Measurements from ENCODE around the gene LRFN5.
"Not testable (repeated sequence)": the region's sequence is repeated elsewhere in the genome, so short reads cannot be mapped to it uniquely, and the experiment has no call there.

LRFN5 gene

DNA sequence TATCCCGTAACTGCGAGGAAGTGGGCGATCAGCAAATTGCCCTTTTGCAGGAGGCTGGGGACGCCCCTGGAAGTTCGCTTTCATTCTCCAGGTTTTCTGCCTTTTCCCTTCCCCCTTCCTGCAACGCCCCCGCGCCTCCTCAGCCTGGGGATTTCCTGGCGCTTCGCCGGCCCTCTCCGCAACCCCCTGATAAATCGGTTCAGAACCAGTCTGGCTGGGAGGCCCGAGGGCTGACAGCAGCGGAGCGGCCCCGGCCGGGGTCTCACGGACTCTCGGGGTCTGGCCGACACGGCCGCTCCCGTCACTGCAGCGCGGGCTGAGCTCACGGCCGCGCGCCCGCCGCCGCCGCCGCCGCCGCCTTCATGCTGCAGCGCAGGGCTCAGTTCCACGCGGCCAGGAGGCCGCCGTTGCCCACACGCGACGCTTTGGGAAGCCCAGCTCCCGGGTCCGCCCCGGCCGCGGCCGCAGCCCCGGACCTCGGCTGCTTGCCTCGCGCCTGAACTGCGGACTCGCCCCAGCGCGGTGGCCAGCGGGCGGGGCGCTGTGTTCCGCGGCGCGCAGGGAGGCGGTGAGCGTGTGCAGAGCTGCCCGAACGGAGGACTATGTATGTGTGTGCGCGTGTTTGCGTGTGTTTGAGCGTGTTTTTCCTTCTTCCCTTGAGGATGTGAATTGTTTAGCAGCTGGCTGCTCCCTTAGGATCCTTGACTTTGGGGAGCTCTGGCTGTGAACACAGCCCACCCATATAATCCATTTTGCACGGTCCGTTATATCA, at the start of gene LRFN5:
TSS of gene LRFN5 (plus strand) at position 345 of the 772 bp plus-strand sequence.
- no peak for DNase-seq

DNA sequence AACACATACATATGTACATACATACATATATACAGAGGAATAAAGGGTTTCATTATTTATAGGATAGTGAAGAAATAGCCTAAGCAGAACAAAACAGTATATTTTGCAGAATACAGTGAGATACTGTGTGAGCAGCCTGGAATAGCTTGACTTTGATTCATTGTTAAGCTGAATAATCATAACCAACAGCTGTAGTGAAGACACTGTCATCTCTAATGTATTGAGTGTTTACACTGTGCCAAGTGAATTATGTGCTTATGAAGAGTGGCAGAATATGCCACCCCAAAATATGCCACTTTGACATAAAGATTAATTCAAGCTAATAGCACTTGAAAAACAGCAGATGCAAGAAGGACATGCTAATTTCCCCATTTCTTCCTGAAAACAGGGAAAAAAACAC, 48.2 kb upstream of the LRFN5 start:
- DNase-seq: no peak

DNA sequence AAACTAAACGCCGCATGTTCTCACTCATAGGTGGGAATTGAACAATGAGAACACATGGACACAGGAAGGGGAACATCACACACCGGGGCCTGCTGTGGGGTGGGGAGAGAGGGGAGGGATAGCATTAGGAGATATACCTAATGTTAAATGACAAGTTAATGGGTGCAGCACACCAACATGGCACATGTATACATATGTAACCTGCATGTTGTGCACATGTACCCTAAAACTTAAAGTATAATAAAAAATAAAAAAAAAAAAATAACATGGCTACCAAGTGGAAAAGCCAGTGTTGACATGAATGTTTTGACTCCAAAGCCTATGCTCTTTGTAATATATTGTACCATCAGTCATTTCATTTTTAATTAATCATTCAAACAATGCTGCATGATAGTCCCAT, 39.8 kb upstream of the LRFN5 start:
- DNase-seq: not testable (repeated sequence)

DNA sequence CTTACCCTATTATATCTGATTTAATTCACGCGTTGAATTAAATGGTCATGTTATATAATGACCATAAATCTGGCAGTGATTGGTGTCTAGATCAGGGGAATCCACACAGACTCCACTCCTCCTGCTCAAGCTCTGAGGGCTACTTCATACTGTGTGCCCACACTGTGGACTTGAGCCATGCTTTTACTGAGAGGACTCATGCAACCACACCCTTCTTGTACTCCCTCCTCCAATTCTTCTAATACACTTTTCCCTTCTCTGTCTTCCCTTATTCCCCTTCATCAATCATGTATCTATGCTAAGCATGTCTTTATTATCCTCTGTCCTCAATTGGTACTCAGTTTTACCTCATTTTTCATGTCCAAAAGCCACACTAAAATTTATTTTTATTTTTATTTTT, 37.7 kb upstream of the LRFN5 start:
- DNase-seq: no peak

DNA sequence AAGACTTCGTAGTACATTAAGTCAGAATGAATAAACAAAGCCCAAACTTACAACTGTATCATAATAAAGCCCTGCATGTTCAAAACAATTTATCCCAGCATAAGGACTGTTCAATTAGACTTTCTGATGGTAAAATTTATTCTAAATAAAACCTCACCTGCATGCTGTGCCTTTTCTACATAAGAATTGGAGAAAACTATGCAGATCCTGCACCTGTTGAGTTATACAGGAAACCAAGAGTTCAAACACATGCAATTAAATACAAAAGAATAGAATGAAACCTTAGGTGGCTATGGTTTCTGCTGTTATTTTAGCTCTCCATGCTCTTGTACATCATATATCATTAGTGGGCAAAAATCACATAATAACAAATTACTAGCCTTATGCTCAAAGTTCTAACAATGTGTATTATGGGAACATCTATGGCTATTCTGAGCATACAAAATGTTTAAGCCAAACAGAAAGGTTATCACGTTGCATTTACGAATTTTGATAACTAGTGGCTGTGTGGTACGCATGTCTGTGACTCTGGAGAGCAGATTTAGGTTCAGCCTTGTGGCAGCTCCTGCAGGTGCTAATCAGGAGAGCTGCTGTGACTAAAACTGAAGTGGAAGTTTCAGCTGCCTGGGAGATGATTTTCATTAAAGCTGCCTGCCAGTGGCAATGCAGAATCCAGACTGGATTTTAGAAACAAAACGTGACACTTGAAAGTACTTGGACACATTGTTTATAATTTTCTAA, 36.1 kb upstream of the LRFN5 start:
- DNase-seq: no peak

DNA sequence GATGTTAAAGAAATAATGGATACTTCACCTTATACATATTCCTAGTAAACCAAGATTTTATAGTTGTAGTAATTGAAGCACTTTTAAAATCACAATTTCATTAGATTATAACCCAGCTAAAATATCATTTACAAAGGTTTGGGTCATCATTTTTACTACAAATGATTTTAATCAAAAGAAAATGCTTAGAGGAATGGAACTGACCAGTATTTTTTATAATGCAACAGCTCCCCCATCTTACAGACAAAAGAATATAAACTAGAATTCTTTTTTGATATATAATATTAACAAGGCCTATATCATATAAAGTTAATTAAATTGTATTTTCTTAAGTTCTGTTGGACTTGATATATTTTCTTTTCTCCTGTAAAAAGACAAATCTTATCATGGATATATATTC, 20.4 kb upstream of the LRFN5 start:
- DNase-seq: no peak

DNA sequence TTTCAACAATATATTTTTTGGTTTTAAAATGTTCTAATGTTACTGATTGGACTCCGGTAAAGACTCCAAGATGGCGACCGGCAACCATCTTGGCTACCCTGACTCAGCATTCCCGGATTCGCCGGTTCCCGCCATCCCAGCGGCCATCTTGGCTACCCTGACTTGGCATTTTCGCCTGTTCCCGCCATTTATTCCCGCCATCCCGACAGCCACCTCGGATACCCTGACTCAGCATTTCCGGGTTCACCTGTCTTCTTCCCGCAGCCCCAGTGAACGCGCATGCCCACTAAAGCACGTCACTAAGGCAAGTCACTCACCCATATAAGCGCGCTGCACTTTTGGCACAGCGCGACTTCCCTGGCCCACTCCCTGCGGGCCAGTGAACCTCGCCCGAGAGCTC, 9.0 kb upstream of the LRFN5 start:
- DNase-seq: no peak

DNA sequence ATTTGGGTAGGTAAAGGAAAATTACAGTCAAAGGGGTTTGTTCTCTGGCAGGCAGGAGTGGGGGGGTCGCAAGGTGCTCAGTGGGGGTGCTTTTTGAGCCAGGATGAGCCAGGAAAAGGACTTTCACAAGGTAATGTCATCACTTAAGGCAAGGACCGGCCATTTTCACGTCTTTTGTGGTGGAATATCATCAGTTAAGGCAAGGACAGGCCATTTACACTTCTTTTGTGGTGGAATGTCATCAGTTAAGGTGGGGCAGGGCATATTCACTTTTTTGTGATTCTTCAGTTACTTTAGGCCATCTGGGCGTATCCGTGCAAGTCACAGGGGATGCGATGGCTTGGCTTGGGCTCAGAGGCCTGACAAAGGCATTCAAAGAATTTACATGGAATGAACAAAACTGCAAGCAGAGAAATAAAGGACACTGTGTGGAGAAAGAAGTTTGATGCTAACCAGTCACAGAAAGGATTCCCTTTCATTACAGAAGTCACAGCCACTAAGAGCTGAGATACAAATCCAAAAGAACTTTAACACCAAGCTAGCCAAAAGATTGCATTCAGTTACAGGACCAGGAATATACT, 6.8 kb upstream of the LRFN5 start:
- not testable (repeated sequence) for DNase-seq

DNA sequence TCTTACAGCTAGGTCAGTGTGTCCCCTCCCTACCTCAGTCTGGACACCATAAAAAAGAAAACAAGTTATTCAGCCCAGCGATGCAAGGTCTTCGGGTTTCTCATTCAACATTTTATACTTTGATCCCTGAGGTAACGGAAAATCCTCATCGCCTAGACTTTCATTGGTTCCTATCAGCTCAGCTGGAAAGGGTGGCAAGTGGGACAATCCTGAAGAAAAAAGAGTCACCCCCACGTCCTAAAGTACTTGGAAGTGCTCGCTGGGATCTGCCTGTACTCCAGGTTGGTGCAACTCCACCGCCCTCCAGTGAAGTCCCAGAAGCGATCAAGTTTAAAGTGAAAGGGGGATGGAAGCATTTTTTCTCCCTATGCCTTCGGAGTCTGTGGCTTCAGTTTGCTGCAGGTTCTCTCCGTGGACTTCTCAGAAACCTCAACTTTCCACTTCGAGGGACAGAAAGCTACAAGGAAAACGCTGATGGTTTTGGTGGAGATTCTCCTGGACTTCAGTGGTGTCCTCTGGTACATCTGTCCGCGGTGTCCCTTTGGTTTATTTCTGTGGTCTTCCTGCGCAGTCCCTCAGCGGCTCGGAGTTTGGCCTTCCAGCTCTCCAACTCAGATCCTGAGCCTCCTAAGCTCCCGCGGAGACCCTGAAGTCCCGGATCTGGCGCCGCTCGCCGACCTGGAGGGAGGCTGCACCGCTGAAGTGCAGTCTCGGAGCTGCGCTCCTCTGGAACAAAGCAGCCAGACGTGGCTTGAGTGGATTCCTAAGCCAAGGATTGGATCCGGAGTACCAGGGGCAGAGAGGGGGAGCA, 1.8 kb upstream of the LRFN5 start:
- no peak for DNase-seq

DNA sequence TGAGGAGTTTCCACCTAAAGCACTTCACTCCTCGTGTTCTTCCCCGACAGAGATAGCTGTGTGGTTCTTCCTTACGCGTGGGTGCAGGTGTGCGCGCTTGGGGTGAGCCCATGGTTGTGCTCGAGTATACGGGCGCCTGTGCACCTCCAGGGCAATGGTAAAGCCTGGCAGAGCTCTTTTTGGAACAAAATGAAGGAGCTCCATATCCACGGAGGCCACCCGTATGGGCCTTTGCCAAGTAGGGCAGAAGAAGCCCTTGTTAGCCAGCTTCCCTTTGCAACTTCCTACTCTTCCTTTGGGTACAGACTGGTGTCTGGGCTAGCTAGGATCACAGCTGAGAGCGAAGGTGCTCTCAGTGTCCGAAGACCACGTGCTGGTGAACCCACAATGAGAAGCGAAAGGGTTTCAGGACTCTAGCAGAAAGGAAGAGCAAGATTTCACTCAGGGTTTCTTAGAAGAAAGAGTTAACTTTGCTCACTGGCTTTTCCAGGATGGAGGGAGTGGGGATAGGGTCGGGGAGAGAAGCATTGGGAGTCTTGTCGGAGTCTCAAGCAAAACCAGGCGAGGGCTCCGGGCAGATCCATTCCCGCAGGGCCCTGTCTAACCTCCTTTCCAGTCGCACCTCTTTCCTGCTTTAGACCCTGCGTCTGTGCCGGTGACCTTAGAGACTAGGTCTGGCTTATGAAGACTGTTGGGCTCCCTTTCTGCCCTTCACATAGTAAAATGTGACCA, 960 bp upstream of the LRFN5 start:
- DNase-seq: no peak

DNA sequence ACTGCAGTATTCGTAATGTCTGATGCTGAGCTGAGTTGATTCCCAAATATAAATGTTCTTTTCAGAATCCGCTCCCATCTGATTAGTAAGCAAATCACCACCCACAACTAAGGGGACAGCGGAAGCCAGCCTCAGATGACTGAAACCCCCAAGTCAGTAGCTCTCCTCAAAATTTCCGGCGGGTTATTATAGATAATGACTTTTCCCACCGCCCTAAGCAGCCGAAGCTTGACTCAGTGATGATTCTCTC, 469 bp upstream of the LRFN5 start:
- no peak for DNase-seq

DNA sequence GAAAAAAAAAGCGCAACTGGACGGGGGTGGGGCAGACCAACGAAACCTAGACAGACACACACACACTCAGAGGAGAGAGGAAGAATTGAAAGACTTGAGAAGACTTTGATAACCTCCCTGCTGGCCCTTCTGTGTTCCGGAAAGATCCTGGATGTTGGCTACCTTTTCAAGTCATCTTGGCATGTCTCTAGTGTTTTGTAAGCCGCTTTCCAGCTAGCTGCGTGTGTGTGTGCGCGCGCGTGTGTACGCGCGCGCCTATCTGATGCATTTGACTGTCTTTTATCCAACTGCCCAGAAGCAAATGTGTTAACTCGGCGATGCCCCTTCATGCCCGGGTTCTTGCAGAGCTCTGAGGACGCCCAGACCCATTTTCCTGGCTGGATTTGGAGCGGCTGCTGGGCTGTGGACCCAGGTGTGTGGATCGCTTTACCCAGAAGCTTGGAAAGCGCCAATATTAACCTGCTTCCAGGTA, 664 bp downstream of the LRFN5 start:
- no peak for DNase-seq

DNA sequence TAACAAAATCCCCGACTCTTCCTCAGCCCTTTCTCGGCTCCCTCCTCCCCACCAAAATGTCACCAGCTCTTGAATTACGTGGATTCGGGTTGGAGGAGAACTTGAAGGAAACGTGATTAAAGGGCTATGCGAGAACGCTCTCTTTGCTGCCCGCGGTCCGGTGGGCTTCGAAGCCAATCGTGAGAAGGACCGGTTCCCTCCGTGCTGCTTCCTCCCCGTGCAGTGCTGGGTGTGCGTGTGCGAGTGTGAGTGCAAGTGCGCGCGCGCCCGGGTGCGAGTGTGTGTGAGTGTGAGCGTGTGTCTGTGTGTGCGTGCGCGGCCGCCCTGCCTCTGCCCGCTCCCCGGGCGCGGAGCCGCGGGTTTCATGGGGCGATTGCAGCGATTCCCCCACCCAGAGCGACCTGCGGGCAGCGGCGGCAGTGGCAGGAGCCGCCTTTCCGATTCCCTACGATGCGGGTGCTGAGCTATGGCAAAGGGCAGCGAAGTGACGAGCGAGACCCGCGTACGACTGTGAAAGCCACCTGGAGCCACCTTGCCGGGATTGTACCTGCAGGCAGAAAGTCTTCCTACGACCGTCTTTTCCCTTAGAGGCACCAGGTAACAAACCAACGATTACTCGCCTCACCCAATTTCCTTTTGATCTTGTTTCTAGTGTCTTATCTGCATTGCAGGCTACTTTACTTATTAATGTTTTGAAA, 1.4 kb downstream of the LRFN5 start:
- no peak for DNase-seq

DNA sequence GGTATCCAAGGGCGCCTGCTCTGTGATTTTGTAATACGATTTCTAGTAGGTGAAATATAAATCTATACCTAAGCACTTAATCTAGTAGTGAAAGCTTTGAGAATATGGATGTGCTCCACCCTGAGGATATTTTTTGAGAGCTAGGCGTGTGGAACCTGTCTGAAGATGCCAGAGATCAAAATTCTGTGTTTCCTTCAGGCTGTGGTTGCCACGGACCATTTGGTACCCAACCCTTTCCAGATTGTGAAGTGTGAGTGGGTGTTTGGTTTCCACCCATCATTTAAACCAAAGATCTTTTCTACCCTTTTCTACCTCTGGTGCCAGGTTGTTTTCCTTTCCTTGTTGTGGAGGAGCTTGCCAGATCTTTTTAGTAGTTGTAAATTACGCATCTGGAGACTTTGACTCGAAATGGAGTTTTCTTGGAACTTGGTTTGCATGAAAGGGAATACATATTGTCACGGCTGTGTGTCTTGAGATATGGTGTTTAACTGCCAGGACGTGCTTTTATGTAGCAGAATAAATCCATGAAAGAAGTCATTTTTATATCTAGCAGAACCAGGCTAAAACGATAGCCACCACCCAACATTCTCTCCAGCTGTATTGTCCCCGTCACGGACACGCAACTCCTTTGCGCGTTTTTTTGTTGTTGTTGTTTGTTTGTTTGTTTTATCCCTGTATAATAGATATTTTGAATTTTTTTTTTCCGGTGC, 2.2 kb downstream of the LRFN5 start:
- DNase-seq: no peak

DNA sequence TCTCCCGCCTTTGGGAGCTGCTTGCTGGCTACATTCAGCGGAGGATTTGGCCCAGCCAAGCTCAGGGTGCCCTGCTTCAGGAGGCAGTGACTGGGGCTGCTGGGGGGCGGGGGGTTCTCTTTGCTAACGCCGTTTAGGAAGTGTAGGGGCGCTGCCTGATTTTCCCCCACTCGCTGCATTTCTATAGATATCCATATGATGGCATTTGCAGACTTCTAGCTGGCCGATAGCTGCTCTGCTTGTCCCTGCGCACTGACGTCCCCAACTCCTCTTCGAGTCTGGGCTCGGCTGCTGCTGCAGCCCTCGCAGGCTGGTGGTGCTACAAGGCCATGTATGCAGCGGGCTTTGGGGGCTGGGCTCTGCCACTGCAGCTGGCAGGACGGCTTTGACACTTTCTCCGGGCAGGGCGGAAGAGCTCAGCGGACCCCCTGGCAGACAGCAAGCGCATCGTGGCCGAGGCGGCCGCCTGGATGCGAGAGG, 3.1 kb downstream of the LRFN5 start:
- DNase-seq: no peak

DNA sequence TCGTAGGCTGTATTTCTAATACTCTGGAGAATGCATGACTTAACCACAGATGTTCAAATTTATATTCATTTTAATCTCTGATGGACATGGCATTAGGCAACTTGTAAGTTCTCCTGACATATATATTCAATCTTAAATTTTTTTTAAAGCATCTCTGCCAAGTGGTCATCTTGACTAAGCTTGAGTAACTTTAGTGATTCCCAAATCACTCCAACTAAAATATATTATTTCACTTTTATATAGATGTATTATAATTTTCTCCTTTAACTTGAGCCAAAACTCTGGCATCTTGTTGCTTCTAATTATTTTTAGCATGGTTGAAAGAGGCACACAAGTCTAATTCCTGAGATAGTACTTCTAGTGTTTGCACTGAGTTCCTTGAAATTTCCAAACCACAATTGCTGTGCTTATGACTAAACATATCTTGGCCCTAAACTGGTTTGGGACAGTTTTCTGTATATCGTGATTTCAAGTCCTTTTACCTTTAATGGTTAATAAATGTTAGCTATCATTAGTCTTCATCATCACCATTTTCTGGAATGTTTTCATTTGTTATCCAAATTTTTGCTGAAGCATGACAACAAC, 8.4 kb downstream of the LRFN5 start:
- DNase-seq: no peak

DNA sequence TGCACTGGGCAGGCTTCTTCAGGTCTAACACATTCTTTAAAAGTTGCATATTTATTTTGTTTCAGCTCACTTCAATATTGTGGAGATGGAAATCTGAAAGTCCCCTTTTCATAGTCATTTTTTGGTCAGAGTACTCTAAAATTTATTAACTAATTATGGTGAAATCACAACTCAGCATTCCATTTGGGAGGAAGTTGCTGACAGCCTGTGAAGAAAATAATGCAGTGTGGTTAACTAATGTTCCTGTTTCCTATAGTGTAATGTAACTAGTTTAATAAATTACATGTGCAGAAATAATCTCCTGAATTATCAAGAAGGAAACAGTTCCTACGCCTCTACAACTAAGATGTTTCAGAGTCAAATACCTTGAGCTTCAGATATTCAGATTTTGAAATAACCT, 17.1 kb downstream of the LRFN5 start:
- no peak for DNase-seq

DNA sequence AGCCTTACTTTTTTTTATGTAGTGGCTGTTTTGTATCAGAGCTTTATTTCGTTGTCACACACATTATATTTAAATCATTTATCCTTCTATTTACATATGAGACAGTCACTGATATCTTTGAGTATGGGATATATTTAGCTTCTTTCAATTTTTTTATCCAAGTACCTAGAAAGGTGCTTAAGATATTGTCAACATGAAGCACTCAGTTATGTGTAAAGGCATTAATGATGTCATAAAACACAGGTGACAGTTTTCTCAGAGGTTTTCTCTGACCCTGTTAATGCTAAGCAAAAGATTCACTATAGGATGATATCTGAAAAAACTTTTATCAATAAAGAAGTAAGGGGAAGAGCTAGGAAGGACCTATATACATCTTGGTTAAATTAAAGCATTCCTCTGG, 23.2 kb downstream of the LRFN5 start:
- DNase-seq: no peak

DNA sequence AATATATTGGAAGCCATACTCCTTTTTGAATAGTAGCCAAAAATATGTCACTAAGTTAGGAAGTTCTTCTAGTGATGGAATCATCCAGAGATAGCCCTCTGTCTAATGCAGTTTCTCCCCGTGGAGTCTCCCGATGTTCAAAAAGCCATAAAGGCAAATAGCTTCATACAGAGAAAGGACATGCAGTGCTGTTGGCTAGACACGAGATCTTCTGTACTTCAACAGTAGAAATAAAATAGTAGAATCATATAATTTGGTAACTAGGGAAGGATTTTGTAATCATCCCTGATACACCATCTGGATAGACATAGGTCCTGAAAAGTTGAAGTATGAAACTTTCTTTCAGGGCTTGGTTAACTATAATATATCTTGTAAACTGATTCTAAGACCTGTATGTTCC, 27.6 kb downstream of the LRFN5 start:
- no peak for DNase-seq

DNA sequence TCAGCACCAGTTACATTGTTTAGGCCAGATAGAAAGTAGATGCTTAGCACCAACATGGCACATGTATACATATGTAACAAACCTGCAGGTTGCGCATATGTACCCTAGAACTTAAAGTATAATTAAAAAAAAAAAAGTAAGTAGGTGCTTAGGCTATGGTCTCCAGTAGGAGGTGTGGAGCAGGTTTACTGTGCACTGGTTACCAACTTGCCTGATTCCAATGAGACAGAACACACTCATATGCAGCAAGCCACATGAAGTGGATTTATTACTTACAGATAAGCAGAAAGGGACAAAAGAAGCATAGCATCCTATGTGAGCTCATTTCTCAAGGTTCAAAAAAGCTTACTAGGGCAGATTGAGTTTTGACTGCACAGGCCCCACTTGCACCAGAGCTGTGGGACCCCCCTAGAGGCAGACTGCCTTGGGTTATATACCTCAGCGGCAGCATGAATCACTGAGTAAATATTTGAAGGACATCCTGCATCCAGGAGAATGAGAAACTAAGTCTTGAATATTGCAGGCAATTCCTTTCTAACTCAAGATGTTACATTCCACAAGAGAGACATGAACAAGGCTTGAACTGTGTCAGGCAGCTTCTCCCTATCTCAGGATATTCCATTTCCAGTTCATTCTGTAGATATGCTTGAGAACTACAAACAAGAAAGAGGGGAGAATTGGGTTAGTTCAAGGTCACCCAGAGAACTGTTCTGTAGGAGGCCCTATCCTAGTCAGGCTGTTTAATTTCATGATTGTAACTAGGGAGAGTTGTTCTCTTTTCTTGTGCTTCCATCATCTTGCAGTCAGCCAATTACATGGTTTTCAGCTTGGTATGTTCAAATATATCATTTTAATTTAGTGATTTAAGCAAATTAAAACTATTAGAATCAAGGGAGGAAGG, 30.1 kb downstream of the LRFN5 start:
- DNase-seq: no peak

All from activated T-cell treated with anti-CD3 and anti-CD28 coated beads for 4 hours (primary cell).